ENCODE measurements around the gene FAM167B. TPM values are rescaled to one million over a fixed set of nuclear protein-coding genes. Genes with fewer than 3 reads are reported as not detected.

The FAM167B gene
- total RNA-seq, 1 experiment from 2014 or later, result 1.5 TPM

DNA sequence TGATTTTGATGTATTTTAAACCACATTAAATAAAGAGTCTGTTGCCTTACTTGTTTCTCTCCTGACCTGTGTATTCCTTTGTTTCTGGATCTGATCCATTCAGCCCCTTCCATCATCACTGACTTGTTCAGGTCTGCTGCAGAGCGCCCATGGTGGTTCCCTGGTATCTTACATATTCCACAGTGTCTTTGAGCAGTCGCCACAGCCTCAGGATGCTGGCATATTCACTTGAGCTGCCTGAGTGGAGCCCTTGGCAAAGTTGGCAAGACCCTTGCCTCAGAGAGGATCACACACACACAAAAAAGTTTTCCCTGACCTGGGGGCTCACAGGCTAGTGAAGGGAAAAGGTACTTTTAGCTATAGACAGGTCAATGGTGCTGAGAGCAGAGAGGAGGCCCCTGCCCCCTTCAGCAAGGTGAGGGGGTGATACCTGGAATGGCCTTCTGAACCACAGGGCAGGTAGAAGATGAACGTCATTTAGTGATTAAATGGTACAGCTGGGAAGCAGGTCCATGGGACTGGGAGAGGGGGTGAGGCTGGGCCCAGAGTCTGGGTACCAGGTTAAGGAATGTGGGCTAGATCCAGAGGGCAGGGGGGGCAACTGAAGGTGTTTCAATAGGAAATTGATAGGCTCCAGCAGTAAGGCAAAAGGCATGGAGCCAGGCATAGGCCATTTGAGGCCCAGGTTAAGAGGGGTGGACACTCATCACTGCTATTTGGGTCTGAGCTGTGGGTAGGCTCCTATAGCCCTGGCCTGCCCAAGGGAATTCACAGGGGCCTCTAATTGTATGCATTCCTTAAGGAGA lies 48.6 kb upstream of the FAM167B start:
- Histone ChIP-seq H3T11ph (ENCODE audit: low read length) (no peak overlapping the region), H2BK15ac (ENCODE audit: low read depth, low read length) (no peak overlapping the region), H3K23ac (ENCODE audit: insufficient read length, low read depth, low read length) (no peak overlapping the region), H4K20me1 (ENCODE audit: control insufficient read depth, insufficient read depth, insufficient read length) (no peaks in the 10 kb centered on the region), H3K23me2 (ENCODE audit: insufficient read length, low read depth, low read length, poor library complexity, severe bottlenecking) (peaks cover 3% of the 10 kb centered on the region), H3K4me2 (ENCODE audit: insufficient read depth, insufficient read length, low read length) (no peak overlapping the region), H2BK120ac (ENCODE audit: low read depth, low read length, poor library complexity, severe bottlenecking) (no peak overlapping the region), H3K9me3 (ENCODE audit: control insufficient read depth, low read depth, low read length) (no peaks in the 10 kb centered on the region), H3K14ac (ENCODE audit: insufficient read depth, low read length) (no peak overlapping the region), H3K4me1 (ENCODE audit: insufficient read depth, low read length) (no peaks in the 10 kb centered on the region; the same call in 1 of the 2 replicates), H2AFZ (ENCODE audit: low read length) (no peak overlapping the region), H2BK12ac (ENCODE audit: insufficient read length, low read depth, low read length) (no peak overlapping the region), H3K79me1 (ENCODE audit: insufficient read depth, low read depth, low read length, poor library complexity, severe bottlenecking) (no peaks in the 10 kb centered on the region), H3K18ac (ENCODE audit: insufficient read length, low read depth, low read length) (no peak overlapping the region), H3K27ac (ENCODE audit: insufficient read length, low read depth, low read length) (no peak overlapping the region), H4K5ac (ENCODE audit: insufficient read length, low read depth, low read length) (no peak overlapping the region), H4K91ac (ENCODE audit: insufficient read length, low read depth, low read length) (no peak overlapping the region), H2BK5ac (ENCODE audit: insufficient read length, low read length) (no peak overlapping the region), H3K9ac (ENCODE audit: extremely low read depth, insufficient read length, low read length) (no peak overlapping the region), H3K79me2 (ENCODE audit: insufficient read depth, low read length) (no peaks in the 10 kb centered on the region), H3K4ac (ENCODE audit: low read depth, low read length) (no peak overlapping the region), H4K8ac (replicated peaks; ENCODE audit: insufficient read length, low read depth, low read length) (no peak overlapping the region), H2AK5ac (ENCODE audit: insufficient read length, low read length) (no peak overlapping the region), H3K56ac (ENCODE audit: insufficient read length, low read depth, low read length) (no peak overlapping the region), H3K27me3 (ENCODE audit: insufficient read depth, low read length) (no peaks in the 10 kb centered on the region), H2BK20ac (ENCODE audit: low read depth, low read length, poor library complexity, severe bottlenecking) (no peak overlapping the region)
- Mint-ChIP-seq H3K4me1 (peaks cover 36 to 37% of the 10 kb centered on the region in 2 experiments), H3K36me3 (ENCODE audit: insufficient read depth in 1 of 3, low read depth in 3 of 3) (peaks cover 25 to 50% (median 45%) of the 10 kb centered on the region in 3 experiments; a peak in 6 of 7 replicates), H3K27me3 (ENCODE audit: low read depth) (no peaks in the 10 kb centered on the region; the same call in none of the 2 replicates), H3K27ac (peak overlapping the region; percentile 20 to 88 (median 47); a peak in 4 of 7 replicates), H3K9me3 (no peaks in the 10 kb centered on the region), H3K4me3 (no peak overlapping the region; a peak in 1 of 5 replicates)
- DNase-seq, result no peak
- no CpG with 5 or more reads among the region's 3 CpGs for WGBS (ENCODE audit: extremely low coverage, insufficient read length, low lambda C conversion rate)
- TF ChIP-seq, protein P1, sequence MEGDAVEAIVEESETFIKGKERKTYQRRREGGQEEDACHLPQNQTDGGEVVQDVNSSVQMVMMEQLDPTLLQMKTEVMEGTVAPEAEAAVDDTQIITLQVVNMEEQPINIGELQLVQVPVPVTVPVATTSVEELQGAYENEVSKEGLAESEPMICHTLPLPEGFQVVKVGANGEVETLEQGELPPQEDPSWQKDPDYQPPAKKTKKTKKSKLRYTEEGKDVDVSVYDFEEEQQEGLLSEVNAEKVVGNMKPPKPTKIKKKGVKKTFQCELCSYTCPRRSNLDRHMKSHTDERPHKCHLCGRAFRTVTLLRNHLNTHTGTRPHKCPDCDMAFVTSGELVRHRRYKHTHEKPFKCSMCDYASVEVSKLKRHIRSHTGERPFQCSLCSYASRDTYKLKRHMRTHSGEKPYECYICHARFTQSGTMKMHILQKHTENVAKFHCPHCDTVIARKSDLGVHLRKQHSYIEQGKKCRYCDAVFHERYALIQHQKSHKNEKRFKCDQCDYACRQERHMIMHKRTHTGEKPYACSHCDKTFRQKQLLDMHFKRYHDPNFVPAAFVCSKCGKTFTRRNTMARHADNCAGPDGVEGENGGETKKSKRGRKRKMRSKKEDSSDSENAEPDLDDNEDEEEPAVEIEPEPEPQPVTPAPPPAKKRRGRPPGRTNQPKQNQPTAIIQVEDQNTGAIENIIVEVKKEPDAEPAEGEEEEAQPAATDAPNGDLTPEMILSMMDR (conservative IDR thresholded peaks at IDR 0.05), result no peak

All from H9 (cell line).